Right lobe of liver (tissue), 6 donors: ENCODE measurements around the gene ENTR1. TPM values are rescaled to one million over a fixed set of nuclear protein-coding genes. Genes with fewer than 3 reads are reported as not detected.

Experiments used
- ATAC-seq, 4 donors: fragments of 200-7000 bp; cut with Tn5 transposase; one replicate each; pipeline ENCODE4 v1.9.1; 2020; ENCODE audit warnings: mild to moderate bottlenecking in 4 of 4, moderate library complexity in 4 of 4
- DNase-seq, 3 donors: peaks; one replicate each; pipeline ENCODE4 v3.0.0-alpha.2; 2020
- H3K27ac ChIP-seq, 3 donors: fragments of 200-600 bp; one replicate each; pipeline ENCODE4 v1.8.0; 2022
- H3K27me3 ChIP-seq, 2 donors: fragments of 200-600 bp; one replicate each; pipeline ENCODE4 v1.8.0; 2022
- H3K36me3 ChIP-seq, 4 donors: fragments of 200-600 bp; sonication (generic) in 1 of 4; one replicate each; pipeline versions ENCODE4 v1.5.1 to v1.8.0; 2017 to 2022; ENCODE audit warnings: control low read depth in 1 of 4
- H3K4me1 ChIP-seq, 4 donors: fragments of 200-600 bp; sonication (generic) in 1 of 4; one replicate each; pipeline versions ENCODE4 v1.5.1 to v1.8.0; 2017 to 2022; ENCODE audit warnings: control low read depth in 1 of 4
- H3K4me3 ChIP-seq, 3 donors: fragments of 200-600 bp; one replicate each; pipeline ENCODE4 v1.8.0; 2022
- H3K9me3 ChIP-seq, 4 donors: fragments of 200-600 bp; sonication (generic) in 1 of 4; one replicate each; pipeline versions ENCODE4 v1.5.1 to v1.8.0; 2017 to 2022; ENCODE audit warnings: control low read depth in 1 of 4
- CTCF ChIP-seq, 4 donors: fragments of 200-600 bp in 3 of 4; fragments of 450-650 bp in 1 of 4; IDR thresholded peaks; one replicate each; pipeline versions ENCODE4 v1.5.1 to v1.8.0; 2016 to 2022; ENCODE audit warnings: antibody characterized with exemption in 4 of 4, mild to moderate bottlenecking in 2 of 4
- POLR2A ChIP-seq: fragments of 450-650 bp; IDR thresholded peaks from one replicate; pipeline ENCODE4 v1.6.1; 2017; ENCODE audit warnings: antibody characterized with exemption, mild to moderate bottlenecking
- WGBS: methylation state at CpG from one replicate; pipeline ENCODE4 v1.1.6; 2018; ENCODE audit warnings: low coverage, low lambda C conversion rate; ENCODE audit not compliant: insufficient coverage; ENCODE audit errors: missing lambda C conversion rate; 5-methylcytosine and 5-hydroxymethylcytosine counted together
- intact Hi-C, 2 donors: fragments of 100-400 bp; cut with DNase I; formaldehyde crosslinking; loops; one replicate each; pipeline versions ENCODE4 v1.11.2 to v1.14.1; 2022
- total RNA-seq, 6 experiments: library from RNA; depleted of rRNA in 2 of 6; stranded (reverse); fragments of >200 nt in 2 of 6; fragmentation: NEBNext Ultra II Directional in 3 of 6; extraction: Animal tissue kit (Norgen Biotek cat#: 25700) in 3 of 6; gene quantifications; one replicate each; pipeline versions ENCODE4 v1.1.0 to v1.2.4, GENCODE V29; 2016 to 2023
- donor health status: DM: no; HTN: yes; CAD: no.
- donor health status: DM: no; HTN: no; CAD: no.
- donor health status: DM: no; HTN: no; CAD: no.
- donor health status: DM: no; HTN: yes; CAD: no.
- donor health status: DM: no; HTN: yes; CAD: no.

ENTR1 gene
- total RNA-seq, 6 experiments from 2014 or later, result 27.9 to 53.5 (median 35.4) TPM

DNA sequence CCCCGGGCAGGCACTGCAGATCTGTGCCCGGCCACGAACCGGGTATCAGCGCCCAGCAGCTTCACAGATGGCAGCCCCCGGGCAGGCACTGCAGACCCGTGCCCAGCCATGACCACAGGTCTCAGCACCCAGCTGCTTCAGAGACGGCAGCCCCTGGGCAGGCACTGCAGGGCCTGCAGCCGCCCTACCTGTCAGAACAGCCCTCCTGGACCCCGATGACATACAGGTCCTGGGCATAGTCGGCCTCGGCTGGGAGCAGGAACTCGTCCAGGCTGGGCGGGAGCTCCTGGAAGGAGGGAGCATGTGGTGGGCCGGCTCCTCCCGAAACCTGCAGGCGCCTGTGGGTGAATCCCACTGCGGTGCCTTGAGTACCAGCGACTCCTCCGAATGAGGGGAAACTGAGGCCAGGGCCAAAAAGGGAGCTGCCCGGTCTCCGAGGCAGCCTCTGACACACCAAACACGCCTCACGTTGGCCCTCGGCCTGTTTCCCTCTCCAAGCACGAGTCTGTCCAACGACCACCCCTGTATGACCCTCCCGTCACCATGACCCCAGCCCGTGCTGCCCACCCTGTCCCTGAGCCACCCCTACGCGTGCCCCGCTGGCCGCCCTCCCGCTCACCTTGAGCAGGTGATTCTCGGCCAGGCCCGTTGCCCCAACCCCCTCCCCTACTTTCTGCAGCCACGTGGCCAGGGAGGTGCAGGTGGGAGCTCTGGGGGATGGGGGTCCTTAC lies 23.6 kb upstream of the ENTR1 start:
- no peak overlapping the region for H3K4me3 ChIP-seq
- TF ChIP-seq POLR2A (no peak), CTCF (IDR thresholded peaks at IDR 0.05) (no peak)
- H3K9me3 ChIP-seq, result no peaks in the 10 kb centered on the region
- peaks cover 0 to 21% (median 5%) of the 10 kb centered on the region in 4 donors for H3K4me1 ChIP-seq
- DNase-seq, result no peak
- no peak overlapping the region for H3K27ac ChIP-seq
- 94% methylated on average over 10 of the region's 37 CpGs for WGBS
- H3K27me3 ChIP-seq, result no peaks in the 10 kb centered on the region
- intact Hi-C loops, result no loop called here
- ATAC-seq, result no peak
- H3K36me3 ChIP-seq, result peaks cover 0 to 13% (median 3%) of the 10 kb centered on the region in 4 donors

DNA sequence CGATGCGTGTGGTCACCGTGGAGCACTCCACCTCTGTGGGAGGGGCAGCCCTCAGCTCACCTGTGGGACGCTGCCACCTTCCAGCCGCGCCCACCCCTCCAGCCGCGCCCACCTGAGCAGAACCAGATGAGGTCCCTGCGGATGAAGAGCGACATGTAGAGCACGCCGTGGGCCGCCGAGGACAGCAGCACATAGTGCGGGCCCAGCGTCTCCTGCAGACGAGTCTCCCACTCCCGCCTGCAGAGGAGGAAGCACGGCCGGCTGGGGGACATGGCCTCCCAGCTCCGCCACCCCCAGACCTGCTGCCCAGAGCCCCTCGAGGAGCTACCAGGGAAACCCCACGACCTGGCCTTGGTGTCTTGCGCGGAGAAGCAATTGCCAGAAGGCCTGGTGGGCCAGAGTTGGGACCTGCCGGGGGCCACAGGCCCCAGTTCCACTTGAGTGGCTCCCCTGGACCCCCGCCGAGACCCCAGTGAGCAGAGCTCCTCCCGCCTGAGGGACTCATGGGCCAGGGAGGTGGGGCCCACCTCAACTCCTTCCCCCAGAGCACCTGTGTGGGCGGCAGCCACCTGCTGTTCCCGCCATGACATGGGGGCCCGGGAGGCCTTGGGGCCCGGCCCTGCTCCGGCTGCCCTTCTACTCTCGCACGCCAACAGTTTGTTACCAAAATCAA lies 22.8 kb upstream of the ENTR1 start:
- TF ChIP-seq CTCF (IDR thresholded peaks at IDR 0.05) (no peak), POLR2A (no peak)
- intact Hi-C loops, result no loop called here
- peaks cover 0 to 14% (median 2%) of the 10 kb centered on the region in 4 donors for H3K4me1 ChIP-seq
- no peak overlapping the region for H3K4me3 ChIP-seq
- DNase-seq, result no peak
- peaks cover 0 to 13% (median 3%) of the 10 kb centered on the region in 4 donors for H3K36me3 ChIP-seq
- ATAC-seq, result no peak
- WGBS, result 89% methylated on average over 7 of the region's 36 CpGs
- H3K27ac ChIP-seq, result no peak overlapping the region
- no peaks in the 10 kb centered on the region for H3K9me3 ChIP-seq
- H3K27me3 ChIP-seq, result no peaks in the 10 kb centered on the region

DNA sequence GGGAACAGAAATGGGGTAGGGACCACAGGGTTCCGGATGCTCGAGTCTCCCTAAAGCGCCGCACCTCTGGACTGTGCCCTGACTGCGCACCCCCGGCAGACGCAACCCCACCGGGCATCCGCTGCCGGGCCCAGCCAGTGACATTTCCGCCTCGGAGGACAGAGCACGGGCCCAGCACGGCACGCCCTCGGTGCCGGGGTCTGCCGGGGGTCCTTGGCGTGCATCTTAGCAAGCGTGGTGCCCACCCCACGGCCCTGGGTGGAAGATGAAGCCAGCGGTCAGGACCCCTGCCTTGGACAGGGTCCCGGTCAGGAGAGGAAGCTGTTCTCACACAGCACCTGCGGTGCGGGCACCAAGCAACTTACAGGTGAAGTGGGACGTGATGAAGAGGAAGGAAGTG lies 22.2 kb upstream of the ENTR1 start:
- Histone ChIP-seq H3K27me3 (no peaks in the 10 kb centered on the region), H3K36me3 (peaks cover 0 to 13% (median 3%) of the 10 kb centered on the region in 4 donors), H3K4me1 (peaks cover 0 to 8% (median 0%) of the 10 kb centered on the region in 4 donors), H3K9me3 (no peaks in the 10 kb centered on the region), H3K4me3 (no peak overlapping the region), H3K27ac (no peak overlapping the region)
- TF ChIP-seq POLR2A (no peak), CTCF (IDR thresholded peaks at IDR 0.05) (no peak)
- ATAC-seq (no peak), DNase-seq (no peak)
- intact Hi-C loops, result no loop called here
- 96% methylated on average over 7 of the region's 26 CpGs for WGBS

DNA sequence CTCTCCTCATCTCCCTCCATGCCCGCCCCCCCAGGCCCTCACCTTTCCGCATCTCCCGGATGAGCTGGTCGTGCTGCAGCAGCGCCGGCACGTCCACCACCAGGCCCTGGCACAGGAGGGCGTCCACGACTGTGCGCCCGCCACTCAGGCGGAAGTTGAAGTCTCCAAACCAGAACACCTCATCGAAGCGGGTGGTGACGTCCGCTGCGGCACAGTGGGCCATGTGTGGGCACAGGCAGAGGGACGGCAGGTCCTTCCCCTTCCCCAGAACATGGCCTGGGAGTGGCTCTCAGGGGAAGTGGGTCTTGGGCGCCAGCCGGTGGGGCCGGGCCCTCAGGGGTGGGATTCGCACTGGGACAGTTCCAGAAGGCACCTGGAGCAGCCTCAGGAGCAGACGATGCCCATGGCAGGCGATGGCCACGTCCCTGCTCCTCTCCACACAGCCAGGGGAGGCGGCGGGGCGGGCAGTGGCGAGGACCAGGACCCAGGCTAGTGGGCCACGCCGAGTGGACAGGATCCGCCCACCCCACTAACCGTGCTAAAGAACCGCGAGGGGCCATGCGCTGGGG lies 21.5 kb upstream of the ENTR1 start:
- Histone ChIP-seq H3K9me3 (no peaks in the 10 kb centered on the region), H3K4me3 (no peak overlapping the region), H3K27me3 (no peaks in the 10 kb centered on the region), H3K4me1 (peaks cover 0 to under 1% (median 0%) of the 10 kb centered on the region in 4 donors), H3K36me3 (peaks cover 0 to 13% (median 3%) of the 10 kb centered on the region in 4 donors), H3K27ac (no peak overlapping the region)
- no peak for DNase-seq
- 88% methylated on average over 13 of the region's 36 CpGs for WGBS
- ATAC-seq, result no peak
- intact Hi-C loops, result no loop called here
- no peak for TF ChIP-seq CTCF (IDR thresholded peaks at IDR 0.05)
- TF ChIP-seq POLR2A, result no peak
